Mucosa of descending colon (tissue), 3 donors: ENCODE data around the gene RIN3. TPM values are rescaled to one million over a fixed set of nuclear protein-coding genes. Genes with fewer than 3 reads are reported as not detected.
A peak's percentile ranks its signal among the peaks of the same experiment; 100 is the strongest.

ENCODE experiments used
- ATAC-seq: fragments of 200-7000 bp; cut with Tn5 transposase; one replicate; pipeline ENCODE4 v1.9.1; 2020; ENCODE audit warnings: mild to moderate bottlenecking, moderate library complexity
- DNase-seq, 3 donors: peaks; one replicate each; pipeline ENCODE4 v3.0.0-alpha.2; 2020
- H3K36me3 ChIP-seq: fragments of 200-600 bp; one replicate; pipeline ENCODE4 v1.8.0; 2021; ENCODE audit warnings: low read depth, mild to moderate bottlenecking
- H3K4me1 ChIP-seq: fragments of 200-600 bp; one replicate; pipeline ENCODE4 v1.8.0; 2021; ENCODE audit warnings: low read depth, mild to moderate bottlenecking
- H3K4me3 ChIP-seq: fragments of 200-600 bp; one replicate; pipeline ENCODE4 v1.8.0; 2021; ENCODE audit warnings: mild to moderate bottlenecking
- H3K9me3 ChIP-seq: fragments of 200-600 bp; one replicate; pipeline ENCODE4 v1.8.0; 2021; ENCODE audit warnings: mild to moderate bottlenecking
- CTCF ChIP-seq: fragments of 200-600 bp; IDR thresholded peaks from one replicate; pipeline ENCODE4 v1.8.0; 2022; ENCODE audit warnings: antibody characterized with exemption, mild to moderate bottlenecking
- intact Hi-C, 2 donors: fragments of 100-400 bp; cut with DNase I in 1 of 2; cut with micrococcal nuclease in 1 of 2; formaldehyde crosslinking; loops; one replicate each; pipeline versions ENCODE4 v1.11.0 to v1.11.1; 2022; cut with DNase I, micrococcal nuclease
- total RNA-seq, 3 donors: library from RNA; stranded (reverse); fragmentation: NEBNext Ultra II Directional in 2 of 3; extraction: Animal tissue kit (Norgen Biotek cat#: 25700) in 2 of 3; gene quantifications; one replicate each; pipeline versions ENCODE4 v1.2.1 to v1.2.4, GENCODE V29; 2021 to 2023
- donor health status: DM: no; HTN: no; CAD: no; lungs with moderate emphysema.
- donor health status: DM: no; HTN: no; CAD: no.
- donor health status: DM: no; HTN: yes; CAD: no.

The RIN3 gene
- total RNA-seq, 3 donors from 2014 or later, result 26.2 to 51.0 (median 32.9) TPM

- Histone ChIP-seq H3K9me3 (no peaks in the 10 kb centered on the region), H3K4me3 (no peak overlapping the region), H3K4me1 (no peaks in the 10 kb centered on the region), H3K36me3 (no peaks in the 10 kb centered on the region)
- intact Hi-C loops, result no loop called here
- ATAC-seq (no peak), DNase-seq (peak in 1 of 3 donors; percentile 14)
- TF ChIP-seq CTCF, result no peak
Observed at GRCh38 chr14:92517761-92518160, 4.2 kb downstream of the RIN3 start.

DNA sequence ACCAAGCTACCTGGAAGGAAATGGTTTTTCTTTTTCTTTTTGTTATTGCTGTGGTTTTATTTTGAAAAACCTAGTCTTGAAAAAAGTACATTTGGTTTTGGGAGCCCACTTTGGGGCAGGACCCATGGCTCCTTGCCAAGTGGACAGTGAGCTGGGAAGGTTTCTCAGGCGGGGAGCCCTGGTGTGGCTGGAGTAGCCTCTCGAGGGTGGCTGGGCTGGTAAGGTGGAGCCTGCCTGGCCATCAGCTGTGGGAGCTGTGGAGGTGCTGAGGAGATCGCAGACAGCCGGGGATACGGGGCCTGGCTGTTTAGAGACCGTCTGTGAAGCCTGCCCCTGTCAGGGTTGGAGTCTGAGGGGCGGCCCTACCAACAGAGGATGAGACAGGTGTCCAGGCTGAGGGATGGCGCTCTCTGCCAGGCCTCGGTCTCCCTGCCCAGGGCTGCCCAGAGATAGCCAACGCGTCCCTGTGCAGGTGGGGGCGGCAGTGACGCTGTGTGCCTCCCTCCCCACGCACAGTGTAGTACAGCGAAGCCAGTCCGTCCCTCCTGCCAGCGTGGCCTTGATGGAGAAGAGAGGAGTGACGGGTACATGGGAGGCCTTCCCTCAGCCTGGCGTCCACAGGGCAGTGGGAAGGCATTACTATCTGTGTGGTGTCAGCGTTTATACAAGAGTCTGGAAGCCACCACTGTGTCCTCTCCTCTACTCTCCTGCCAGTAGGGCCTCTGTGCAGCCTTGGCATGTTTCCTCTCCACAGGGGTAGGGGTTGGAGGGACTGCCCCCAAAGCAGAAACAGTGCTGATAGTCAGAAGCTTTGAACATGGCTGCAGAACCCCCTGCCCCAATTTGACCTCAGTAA, 5.9 kb downstream of the RIN3 start:
- DNase-seq (peak in 1 of 3 donors; percentile 27), ATAC-seq (no peak)
- Histone ChIP-seq H3K36me3 (no peaks in the 10 kb centered on the region), H3K9me3 (no peaks in the 10 kb centered on the region), H3K4me3 (no peak overlapping the region), H3K4me1 (no peaks in the 10 kb centered on the region)
- intact Hi-C loops, result no loop called here
- no peak for TF ChIP-seq CTCF

GRCh38 chr14:92520102-92521057, 6.8 kb downstream of the RIN3 start:
- Histone ChIP-seq H3K4me1 (no peaks in the 10 kb centered on the region), H3K36me3 (no peaks in the 10 kb centered on the region), H3K9me3 (no peaks in the 10 kb centered on the region), H3K4me3 (no peak overlapping the region)
- ATAC-seq (peak; percentile 54), DNase-seq (peak in 1 of 3 donors; percentile 26)
- TF ChIP-seq CTCF, result no peak
- intact Hi-C loops, result no loop called here

DNA sequence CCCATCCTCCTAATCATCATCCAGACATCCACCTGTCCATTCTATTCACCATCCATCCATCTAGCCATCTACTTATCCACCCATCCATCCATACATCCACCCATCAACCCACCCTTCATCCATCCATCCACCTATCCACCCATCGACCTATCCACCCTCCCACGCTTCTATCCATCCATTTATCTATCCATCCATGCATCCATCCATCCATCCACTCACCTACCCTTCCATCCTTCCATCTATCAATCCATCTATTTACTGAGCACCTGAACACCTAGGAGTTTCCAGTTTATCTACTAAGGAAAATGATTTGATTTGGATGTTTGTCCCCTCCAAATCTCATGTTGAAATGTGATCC, 7.5 kb downstream of the RIN3 start:
- Histone ChIP-seq H3K9me3 (no peaks in the 10 kb centered on the region), H3K36me3 (no peaks in the 10 kb centered on the region), H3K4me3 (no peak overlapping the region), H3K4me1 (no peaks in the 10 kb centered on the region)
- intact Hi-C loops, result no loop called here
- TF ChIP-seq CTCF, result no peak
- ATAC-seq (no peak), DNase-seq (no peak)

- H3K36me3 ChIP-seq, result no peaks in the 10 kb centered on the region
- no peak for TF ChIP-seq CTCF
- intact Hi-C loops, result no loop called here
- H3K4me1 ChIP-seq, result no peaks in the 10 kb centered on the region
- H3K9me3 ChIP-seq, result no peaks in the 10 kb centered on the region
- peak in 1 of 3 donors; percentile 11 for DNase-seq
- ATAC-seq, result no peak
- H3K4me3 ChIP-seq, result no peak overlapping the region
Observed at GRCh38 chr14:92523752-92524151, 10.2 kb downstream of the RIN3 start.
